Measurements from ENCODE around the gene DHH.

DHH gene

GRCh38 chr12:49038291-49038955, 56.2 kb downstream of the DHH start:
- TF ChIP-seq, protein P1, sequence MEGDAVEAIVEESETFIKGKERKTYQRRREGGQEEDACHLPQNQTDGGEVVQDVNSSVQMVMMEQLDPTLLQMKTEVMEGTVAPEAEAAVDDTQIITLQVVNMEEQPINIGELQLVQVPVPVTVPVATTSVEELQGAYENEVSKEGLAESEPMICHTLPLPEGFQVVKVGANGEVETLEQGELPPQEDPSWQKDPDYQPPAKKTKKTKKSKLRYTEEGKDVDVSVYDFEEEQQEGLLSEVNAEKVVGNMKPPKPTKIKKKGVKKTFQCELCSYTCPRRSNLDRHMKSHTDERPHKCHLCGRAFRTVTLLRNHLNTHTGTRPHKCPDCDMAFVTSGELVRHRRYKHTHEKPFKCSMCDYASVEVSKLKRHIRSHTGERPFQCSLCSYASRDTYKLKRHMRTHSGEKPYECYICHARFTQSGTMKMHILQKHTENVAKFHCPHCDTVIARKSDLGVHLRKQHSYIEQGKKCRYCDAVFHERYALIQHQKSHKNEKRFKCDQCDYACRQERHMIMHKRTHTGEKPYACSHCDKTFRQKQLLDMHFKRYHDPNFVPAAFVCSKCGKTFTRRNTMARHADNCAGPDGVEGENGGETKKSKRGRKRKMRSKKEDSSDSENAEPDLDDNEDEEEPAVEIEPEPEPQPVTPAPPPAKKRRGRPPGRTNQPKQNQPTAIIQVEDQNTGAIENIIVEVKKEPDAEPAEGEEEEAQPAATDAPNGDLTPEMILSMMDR (IDR thresholded peaks at IDR 0.05; ENCODE audit: control insufficient read depth, insufficient read depth, low read depth, low read length, missing control alignments), result no peak
- DNase-seq (ENCODE audit: low read depth), result no peak
- no peak overlapping the region for H3K4me3 ChIP-seq (ENCODE audit: control insufficient read depth, low read depth, low read length)

- TF ChIP-seq, protein P1 (IDR thresholded peaks at IDR 0.05; ENCODE audit: control insufficient read depth, insufficient read depth, low read depth, low read length, missing control alignments), result no peak
- no peak overlapping the region for H3K4me3 ChIP-seq (ENCODE audit: control insufficient read depth, low read depth, low read length)
- DNase-seq (ENCODE audit: low read depth), result no peak
Measured at GRCh38 chr12:49037947-49038237, 56.7 kb downstream of the DHH start.

- no peak for DNase-seq (ENCODE audit: low read depth)
- TF ChIP-seq, protein P1 (IDR thresholded peaks at IDR 0.05; ENCODE audit: control insufficient read depth, insufficient read depth, low read depth, low read length, missing control alignments), result no peak
- H3K4me3 ChIP-seq (ENCODE audit: control insufficient read depth, low read depth, low read length), result no peak overlapping the region
Measured at GRCh38 chr12:49037111-49037946, 57.3 kb downstream of the DHH start.
